HG02588 (cell line): ENCODE data around the gene MPRIP.
"Not testable (repeated sequence)": the region's sequence is repeated elsewhere in the genome, so short reads cannot be mapped to it uniquely, and the experiment has no call there.

ENCODE experiments used
- ATAC-seq: cut with Tn5 transposase; IDR thresholded peaks from one replicate; pipeline ENCODE4 v1.9.1; 2021; ENCODE audit warnings: mild to moderate bottlenecking, moderate library complexity; ENCODE audit not compliant: unreplicated experiment

MPRIP gene

GRCh38 chr17:17179371-17179827, 137.1 kb downstream of the MPRIP start:
- ATAC-seq, result peak; percentile 60

GRCh38 chr17:17180141-17180603, 137.9 kb downstream of the MPRIP start:
- ATAC-seq, result no peak

- no peak for ATAC-seq
These were observed 138.7 kb downstream of the MPRIP start for GRCh38 chr17:17180741-17181525.

- ATAC-seq, result no peak
These were observed 139.7 kb downstream of the MPRIP start for GRCh38 chr17:17181666-17182597.

- no peak for ATAC-seq
These were observed 140.4 kb downstream of the MPRIP start for GRCh38 chr17:17182598-17183136.

- ATAC-seq, result no peak
These were observed 141.5 kb downstream of the MPRIP start for GRCh38 chr17:17183744-17184143.

GRCh38 chr17:17184985-17185757, 142.9 kb downstream of the MPRIP start:
- not testable (repeated sequence) for ATAC-seq

- ATAC-seq, result no peak
These were observed 143.8 kb downstream of the MPRIP start for GRCh38 chr17:17186051-17186450.

- no peak for ATAC-seq
These were observed 144.6 kb downstream of the MPRIP start for GRCh38 chr17:17186551-17187505.

GRCh38 chr17:17188586-17188985, 146.3 kb downstream of the MPRIP start:
- ATAC-seq, result no peak

GRCh38 chr17:17189559-17189958, 147.3 kb downstream of the MPRIP start:
- ATAC-seq, result no peak

GRCh38 chr17:17190188-17190587, 147.9 kb downstream of the MPRIP start:
- ATAC-seq, result no peak

GRCh38 chr17:17191346-17191792, 149.1 kb downstream of the MPRIP start:
- ATAC-seq, result no peak

- no peak for ATAC-seq
These were observed 149.7 kb downstream of the MPRIP start for GRCh38 chr17:17191961-17192381.

GRCh38 chr17:17195466-17195865, 153.2 kb downstream of the MPRIP start:
- ATAC-seq, result not testable (repeated sequence)

- ATAC-seq, result no peak
These were observed 154.5 kb downstream of the MPRIP start for GRCh38 chr17:17196776-17197175.

- ATAC-seq, result no peak
These were observed 156.0 kb downstream of the MPRIP start for GRCh38 chr17:17198281-17198680.

GRCh38 chr17:17200311-17200710, 158.1 kb downstream of the MPRIP start:
- no peak for ATAC-seq

- ATAC-seq, result no peak
These were observed 158.6 kb downstream of the MPRIP start for GRCh38 chr17:17200831-17201230.
